MCF 10A (cell line): ENCODE measurements around the gene TMEM229B. TPM values are rescaled to one million over a fixed set of nuclear protein-coding genes. Genes with fewer than 3 reads are reported as not detected.
"Not testable (repeated sequence)": the region's sequence is repeated elsewhere in the genome, so short reads cannot be mapped to it uniquely, and the experiment has no call there.

ENCODE experiments used
- BruUV-seq: library from RNA; stranded (reverse); fragments of 400-500 nt; replicated peaks from 2 replicates; lab custom pipeline; 2021; lab: Mats Ljungman, UMichigan
- CTCF ChIA-PET: fragments of 300-600 bp; sonication (Branson Sonifier 250); formaldehyde crosslinking; extraction: SDS; loops from one replicate; lab custom pipeline; 2021; ENCODE audit warnings: antibody characterized with exemption, inconsistent platforms; lab: Yijun Ruan, JAX
- POLR2A ChIA-PET: fragments of 300-600, 350-650 bp; sonication (Branson Sonifier 250); formaldehyde crosslinking; extraction: SDS; loops from one replicate; lab custom pipeline; 2020; ENCODE audit warnings: antibody characterized with exemption, inconsistent platforms; lab: Yijun Ruan, JAX
- DNase-seq: peaks from one replicate; pipeline ENCODE4 v3.0.0-alpha.2; 2018; ENCODE audit not compliant: unreplicated experiment
- H3K27ac Mint-ChIP-seq: one replicate; pipeline ENCODE4 v1.8.0; 2022; ENCODE audit warnings: mild to moderate bottlenecking, low read depth, mixed read lengths; ENCODE audit not compliant: unreplicated experiment
- H3K27me3 Mint-ChIP-seq: one replicate; pipeline ENCODE4 v1.8.0; 2022; ENCODE audit warnings: mixed read lengths; ENCODE audit not compliant: insufficient read depth, unreplicated experiment
- H3K36me3 Mint-ChIP-seq: one replicate; pipeline ENCODE4 v1.8.0; 2022; ENCODE audit warnings: mild to moderate bottlenecking, moderate library complexity, mixed read lengths; ENCODE audit not compliant: insufficient read depth, unreplicated experiment
- H3K4me1 Mint-ChIP-seq: one replicate; pipeline ENCODE4 v1.8.0; 2022; ENCODE audit warnings: mixed read lengths; ENCODE audit not compliant: insufficient read depth, unreplicated experiment
- H3K4me3 Mint-ChIP-seq: one replicate; pipeline ENCODE4 v1.8.0; 2022; ENCODE audit warnings: mild to moderate bottlenecking, moderate library complexity, mixed read lengths; ENCODE audit not compliant: unreplicated experiment
- H3K9me3 Mint-ChIP-seq: one replicate; pipeline ENCODE4 v1.8.0; 2022; ENCODE audit warnings: mixed read lengths; ENCODE audit not compliant: unreplicated experiment
- intact Hi-C: fragments of 100-400 bp; cut with micrococcal nuclease; formaldehyde crosslinking; loops from 2 replicates; pipeline ENCODE4 v1.14.1; 2022
- total RNA-seq: library from RNA; stranded (reverse); gene quantifications from 2 replicates; pipeline ENCODE4 v1.2.3, GENCODE V29; 2022
- TF ChIP-seq, protein P1 (sequence below): fragments of 200-600 bp; IDR thresholded peaks from one replicate; pipeline ENCODE4 v1.8.0; 2022; ENCODE audit warnings: antibody characterized with exemption, mild to moderate bottlenecking; ENCODE audit not compliant: unreplicated experiment

Gene TMEM229B
- total RNA-seq, 1 experiment from 2014 or later: 0.37 TPM

DNA sequence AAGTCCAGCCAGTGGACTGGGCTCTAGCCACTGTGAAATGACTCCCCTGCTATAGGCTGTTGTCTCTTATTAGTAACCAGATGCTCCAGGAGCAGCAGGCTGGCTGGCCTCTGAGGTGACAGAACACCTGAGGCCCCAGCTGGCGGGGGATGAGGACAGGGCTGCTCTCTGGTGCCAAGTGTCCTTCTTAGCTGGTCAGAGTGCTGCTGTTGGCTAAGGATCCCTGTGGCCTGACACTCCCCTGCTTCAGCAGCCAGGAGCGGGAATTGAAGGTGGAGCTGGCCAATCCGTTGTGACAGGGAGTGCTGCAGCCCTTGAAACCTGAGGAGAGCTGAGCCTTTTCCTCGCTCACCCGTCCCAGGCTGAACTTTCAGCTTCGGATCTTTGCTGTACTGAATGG is 30.7 kb downstream of the TMEM229B start:
- no peaks in the 10 kb centered on the region for H3K27me3 Mint-ChIP-seq
- TF ChIP-seq, protein P1, sequence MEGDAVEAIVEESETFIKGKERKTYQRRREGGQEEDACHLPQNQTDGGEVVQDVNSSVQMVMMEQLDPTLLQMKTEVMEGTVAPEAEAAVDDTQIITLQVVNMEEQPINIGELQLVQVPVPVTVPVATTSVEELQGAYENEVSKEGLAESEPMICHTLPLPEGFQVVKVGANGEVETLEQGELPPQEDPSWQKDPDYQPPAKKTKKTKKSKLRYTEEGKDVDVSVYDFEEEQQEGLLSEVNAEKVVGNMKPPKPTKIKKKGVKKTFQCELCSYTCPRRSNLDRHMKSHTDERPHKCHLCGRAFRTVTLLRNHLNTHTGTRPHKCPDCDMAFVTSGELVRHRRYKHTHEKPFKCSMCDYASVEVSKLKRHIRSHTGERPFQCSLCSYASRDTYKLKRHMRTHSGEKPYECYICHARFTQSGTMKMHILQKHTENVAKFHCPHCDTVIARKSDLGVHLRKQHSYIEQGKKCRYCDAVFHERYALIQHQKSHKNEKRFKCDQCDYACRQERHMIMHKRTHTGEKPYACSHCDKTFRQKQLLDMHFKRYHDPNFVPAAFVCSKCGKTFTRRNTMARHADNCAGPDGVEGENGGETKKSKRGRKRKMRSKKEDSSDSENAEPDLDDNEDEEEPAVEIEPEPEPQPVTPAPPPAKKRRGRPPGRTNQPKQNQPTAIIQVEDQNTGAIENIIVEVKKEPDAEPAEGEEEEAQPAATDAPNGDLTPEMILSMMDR: no peak
- intact Hi-C loops: no loop called here
- no TSS peak for BruUV-seq
- no peaks in the 10 kb centered on the region for H3K4me1 Mint-ChIP-seq
- H3K27ac Mint-ChIP-seq: no peak overlapping the region
- CTCF ChIA-PET: interaction anchor here (1.1 to 1.7 kb wide), 4 partner anchors 10 to 14 kb away, joined by 3 to 4 read pairs (median 4); no protein-coding TSS in a partner anchor
- H3K4me3 Mint-ChIP-seq: no peak overlapping the region
- POLR2A ChIA-PET: no interaction called here
- no peaks in the 10 kb centered on the region for H3K36me3 Mint-ChIP-seq
- DNase-seq: no peak
- no peaks in the 10 kb centered on the region for H3K9me3 Mint-ChIP-seq

DNA sequence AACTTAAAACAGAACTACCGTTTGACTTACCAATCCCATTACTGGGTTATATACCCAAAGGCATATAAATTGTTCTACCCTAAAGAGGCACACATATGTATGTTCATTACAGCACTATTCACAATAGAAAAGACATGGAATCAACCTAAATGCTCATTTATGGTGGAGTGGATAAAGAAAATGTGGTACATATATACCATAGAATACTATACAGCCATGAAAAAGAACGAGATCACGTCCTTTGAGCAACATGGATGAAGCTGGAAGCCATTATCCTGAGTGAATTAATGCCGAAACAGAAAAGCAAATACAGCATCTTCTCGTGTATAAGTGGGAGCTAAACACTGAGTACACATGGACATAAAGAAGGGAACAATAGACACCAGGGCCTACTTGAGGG is 31.8 kb downstream of the TMEM229B start:
- no peak overlapping the region for H3K4me3 Mint-ChIP-seq
- intact Hi-C loops: no loop called here
- H3K36me3 Mint-ChIP-seq: no peaks in the 10 kb centered on the region
- no peak overlapping the region for H3K27ac Mint-ChIP-seq
- POLR2A ChIA-PET: no interaction called here
- TF ChIP-seq, protein P1: no peak
- no TSS peak for BruUV-seq
- H3K4me1 Mint-ChIP-seq: no peaks in the 10 kb centered on the region
- CTCF ChIA-PET: interaction anchor here (1.2 to 1.5 kb wide), 3 partner anchors 13 to 70 kb away, joined by 3 read pairs; no protein-coding TSS in a partner anchor
- DNase-seq: no peak
- H3K9me3 Mint-ChIP-seq: no peaks in the 10 kb centered on the region
- no peaks in the 10 kb centered on the region for H3K27me3 Mint-ChIP-seq

DNA sequence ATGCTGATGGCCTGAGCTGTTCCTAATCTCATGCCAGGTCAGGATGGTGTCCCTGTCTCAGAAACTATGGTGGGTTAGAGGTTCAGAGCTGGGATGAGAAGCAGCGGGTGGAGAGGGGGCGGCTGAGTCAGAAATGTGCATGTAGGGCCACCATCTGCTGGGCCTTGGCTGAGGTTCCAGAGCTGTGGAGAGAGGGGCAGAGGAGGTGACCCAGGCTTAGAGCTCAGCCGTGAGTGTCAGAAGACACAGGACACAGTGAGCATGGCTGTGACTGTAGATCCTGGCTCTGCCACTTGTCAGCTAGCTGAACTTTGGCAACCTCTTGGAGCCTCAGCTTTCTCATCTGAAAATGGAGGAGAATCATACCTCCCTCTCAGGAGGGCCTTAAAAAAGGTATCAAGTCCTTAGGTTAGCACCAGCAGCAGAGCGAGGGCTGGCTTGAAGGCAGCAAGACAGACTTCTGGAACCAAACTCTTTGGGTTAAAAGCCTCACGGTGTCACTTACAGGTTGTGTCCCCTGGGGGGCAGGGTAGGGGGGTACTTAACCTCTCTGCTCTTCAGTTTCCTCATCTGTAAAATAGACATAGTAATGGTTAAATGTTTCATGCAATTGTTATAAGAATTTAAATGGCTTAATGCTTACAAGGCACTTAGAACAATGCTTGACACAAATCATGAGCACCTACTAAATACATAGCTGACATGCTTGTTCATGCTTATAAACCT is 34.8 kb downstream of the TMEM229B start:
- TF ChIP-seq, protein P1: no peak
- no peak overlapping the region for H3K4me3 Mint-ChIP-seq
- peaks cover 9% of the 10 kb centered on the region for H3K9me3 Mint-ChIP-seq
- CTCF ChIA-PET: interaction anchor here (0.6 to 1.7 kb wide), 4 partner anchors 27 to 118 kb away, joined by 3 to 8 read pairs (median 5); no protein-coding TSS in a partner anchor
- DNase-seq: no peak
- POLR2A ChIA-PET: no interaction called here
- H3K4me1 Mint-ChIP-seq: no peaks in the 10 kb centered on the region
- no peaks in the 10 kb centered on the region for H3K27me3 Mint-ChIP-seq
- no peak overlapping the region for H3K27ac Mint-ChIP-seq
- no TSS peak for BruUV-seq
- intact Hi-C loops: no loop called here
- no peaks in the 10 kb centered on the region for H3K36me3 Mint-ChIP-seq

DNA sequence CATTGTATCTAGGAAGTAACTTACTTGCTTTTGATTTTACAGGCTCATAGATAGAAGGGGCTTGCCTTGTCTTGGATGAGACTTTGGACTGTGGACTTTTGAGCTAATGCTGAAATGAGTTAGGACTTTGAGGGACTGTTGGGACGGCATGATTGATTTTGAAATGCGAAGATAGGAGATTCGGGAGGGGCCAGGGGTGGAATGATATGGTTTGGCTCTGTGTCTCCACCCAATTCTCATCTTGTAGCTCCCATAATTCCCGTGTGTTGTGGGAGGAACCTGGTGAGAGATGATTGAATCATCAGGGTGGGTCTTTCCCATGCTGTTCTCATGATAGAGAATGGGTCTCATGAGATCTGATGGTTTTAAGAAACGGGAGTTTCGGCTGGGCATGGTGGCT is 36.9 kb downstream of the TMEM229B start:
- intact Hi-C loops, H3K9me3 Mint-ChIP-seq, DNase-seq, H3K27ac Mint-ChIP-seq, H3K36me3 Mint-ChIP-seq, H3K4me3 Mint-ChIP-seq, CTCF ChIA-PET, H3K27me3 Mint-ChIP-seq, H3K4me1 Mint-ChIP-seq, BruUV-seq: not testable (repeated sequence)
- POLR2A ChIA-PET: interaction anchor here (1.2 kb wide), 1 partner anchor 29 kb away, joined by 3 read pairs; no protein-coding TSS in a partner anchor
